HepG2 (cell line): ENCODE measurements around the gene FBXO7. TPM values are rescaled to one million over a fixed set of nuclear protein-coding genes. Genes with fewer than 3 reads are reported as not detected.
A peak's percentile ranks its signal among the peaks of the same experiment; 100 is the strongest.

Experiments
- ATF5 ChIP-seq: sonication (generic); formaldehyde crosslinking; IDR thresholded peaks from 2 replicates; pipeline ENCODE4 v1.4.0; 2020; ENCODE audit warnings: mild to moderate bottlenecking, low read depth, missing genetic modification reagents
- CCAR2 ChIP-seq: fragments of 200-400 bp; formaldehyde crosslinking; optimal IDR thresholded peaks from 2 replicates; pipeline ENCODE3; 2018; ENCODE audit warnings: low read depth, mild to moderate bottlenecking, low read length, moderate library complexity
- CEBPB ChIP-seq: IDR thresholded peaks from 2 replicates; pipeline ENCODE4 v1.6.1; 2011; ENCODE audit warnings: low read depth, low read length, improper control_type of control experiment, borderline replicate concordance
- CENPBD1 ChIP-seq: sonication (generic); formaldehyde crosslinking; IDR thresholded peaks from 2 replicates; pipeline ENCODE4 v1.8.0; 2022; ENCODE audit warnings: missing genetic modification reagents, low read depth, mild to moderate bottlenecking, borderline replicate concordance
- CREBL2 ChIP-seq: sonication (generic); formaldehyde crosslinking; IDR thresholded peaks from 2 replicates; pipeline ENCODE4 v1.8.1; 2023; ENCODE audit warnings: missing genetic modification reagents, mild to moderate bottlenecking, borderline replicate concordance
- FOXK2 ChIP-seq: fragments of 450-650 bp; IDR thresholded peaks from 2 replicates; pipeline ENCODE4 v1.6.1; 2016
- GABPB1 ChIP-seq: IDR thresholded peaks from 2 replicates; pipeline ENCODE4 v1.6.1; 2016; ENCODE audit warnings: mild to moderate bottlenecking, missing genetic modification reagents, moderate library complexity, missing compliant biosample characterization
- HDAC1 ChIP-seq: sonication (generic); formaldehyde crosslinking; IDR thresholded peaks from 2 replicates; pipeline ENCODE4 v1.5.1; 2020; ENCODE audit warnings: mild to moderate bottlenecking, missing genetic modification reagents
- MZF1 ChIP-seq: sonication (generic); formaldehyde crosslinking; IDR thresholded peaks from 2 replicates; pipeline ENCODE4 v1.8.1; 2023; ENCODE audit warnings: mild to moderate bottlenecking, missing genetic modification reagents, borderline replicate concordance
- REL ChIP-seq: sonication (generic); formaldehyde crosslinking; conservative IDR thresholded peaks from 2 replicates; pipeline ENCODE4 v1.8.0; 2022; ENCODE audit warnings: mild to moderate bottlenecking, missing genetic modification reagents, moderate library complexity
- TFDP2 ChIP-seq: sonication (generic); formaldehyde crosslinking; IDR thresholded peaks from 2 replicates; pipeline ENCODE4 v1.4.0; 2020; ENCODE audit warnings: missing genetic modification reagents
- TGIF2 ChIP-seq: IDR thresholded peaks from 2 replicates; pipeline ENCODE4 v1.6.1; 2016; ENCODE audit warnings: control low read depth, missing compliant biosample characterization
- THRA ChIP-seq: sonication (generic); formaldehyde crosslinking; IDR thresholded peaks from 2 replicates; pipeline ENCODE4 v1.4.0; 2020; ENCODE audit warnings: missing genetic modification reagents, borderline replicate concordance
- TOE1 ChIP-seq: sonication (generic); formaldehyde crosslinking; IDR thresholded peaks from 2 replicates; pipeline ENCODE4 v1.4.0; 2020; ENCODE audit warnings: mild to moderate bottlenecking, missing genetic modification reagents
- YEATS4 ChIP-seq: sonication (generic); formaldehyde crosslinking; IDR thresholded peaks from 2 replicates; pipeline ENCODE4 v1.4.0; 2020; ENCODE audit warnings: missing genetic modification reagents, borderline replicate concordance
- ZBTB44 ChIP-seq: sonication (generic); formaldehyde crosslinking; IDR thresholded peaks from 2 replicates; pipeline ENCODE4 v1.4.0; 2020; ENCODE audit warnings: missing genetic modification reagents
- ZNF24 ChIP-seq: fragments of 450-650 bp; IDR thresholded peaks from 2 replicates; pipeline ENCODE4 v1.6.1; 2017; ENCODE audit warnings: antibody characterized with exemption, mild to moderate bottlenecking
- ZNF430 ChIP-seq: sonication (generic); formaldehyde crosslinking; IDR thresholded peaks from 2 replicates; pipeline ENCODE4 v1.9.0; 2021; ENCODE audit warnings: mild to moderate bottlenecking, missing genetic modification reagents
- ZNF558 ChIP-seq: sonication (generic); formaldehyde crosslinking; IDR thresholded peaks from 2 replicates; pipeline ENCODE4 v1.9.0; 2022; ENCODE audit warnings: mild to moderate bottlenecking, missing genetic modification reagents, borderline replicate concordance
- ZNF672 ChIP-seq: sonication (generic); formaldehyde crosslinking; IDR thresholded peaks from 2 replicates; pipeline ENCODE4 v1.8.1; 2022; ENCODE audit warnings: missing genetic modification reagents
- ZNF83 ChIP-seq: sonication (generic); formaldehyde crosslinking; IDR thresholded peaks from 2 replicates; pipeline ENCODE4 v1.4.0; 2020; ENCODE audit warnings: missing genetic modification reagents, mild to moderate bottlenecking, borderline replicate concordance
- ZNF841 ChIP-seq: sonication (generic); formaldehyde crosslinking; IDR thresholded peaks from 2 replicates; pipeline ENCODE4 v1.8.1; 2023; ENCODE audit warnings: missing genetic modification reagents, borderline replicate concordance
- ZSCAN20 ChIP-seq: sonication (generic); formaldehyde crosslinking; IDR thresholded peaks from 2 replicates; pipeline ENCODE4 v1.4.0; 2020; ENCODE audit warnings: missing genetic modification reagents, mild to moderate bottlenecking, borderline replicate concordance
- polyA plus RNA-seq, 8 experiments: library from polyadenylated mRNA; depleted of rRNA in 3 of 8; stranded (reverse) in 7 of 8; unstranded in 1 of 8; fragments of >200 nt; fragmentation: Illumina TruSeq in 4 of 8; extraction: Trizol in 4 of 8; gene quantifications; 2 replicates each; pipeline versions ENCODE4 v1.2.1 to v1.2.3, GENCODE V29; 2011 to 2016; ENCODE audit warnings: low read depth in 4 of 8, missing spikeins in 1 of 8, mixed read lengths in 1 of 8; ENCODE audit not compliant: insufficient read depth in 1 of 8
- total RNA-seq, 5 experiments: library from RNA; depleted of rRNA; stranded (reverse); fragments of >200 nt; fragmentation: Illumina TruSeq; extraction: Trizol; gene quantifications; 2 replicates each; pipeline ENCODE4 v1.2.3, GENCODE V29; 2016; ENCODE audit warnings: low read depth in 1 of 5

The FBXO7 gene
- total and polyA plus RNA-seq, 2 of the 13 experiments (the other 11 are each of a cell fraction or from before 2014, with no cell fraction given): 105 to 172 TPM

GRCh38 chr22:32531931-32532819 lies 57.6 kb downstream of the FBXO7 start (continued):
- 0 out of 2 replicates have a peak, but pooled peaks have one; percentile 51 for TF ChIP-seq REL (CRISPR knock-in tag)
- TF ChIP-seq ZNF841: no peak
- TF ChIP-seq TFDP2 (CRISPR knock-in tag): peak; percentile 55; the same call in 1 of the 2 replicates
- peak; percentile 35; the same call in 1 of the 2 replicates for TF ChIP-seq ZNF83 (CRISPR knock-in tag)
- peak; percentile 76; the same call in 1 of the 2 replicates for TF ChIP-seq ZBTB44 (CRISPR knock-in tag)
- no peak; the same call in 1 of the 2 replicates for TF ChIP-seq CREBL2 (CRISPR knock-in tag)
- TF ChIP-seq YEATS4 (CRISPR knock-in tag): peak; percentile 55; the same call in 1 of the 2 replicates
- TF ChIP-seq CENPBD1 (CRISPR knock-in tag): no peak
- peak; percentile 67; the same call in 1 of the 2 replicates for TF ChIP-seq GABPB1 (CRISPR knock-in tag)
- TF ChIP-seq ZNF430: 0 out of 2 replicates have a peak, but pooled peaks have one; percentile 76
- TF ChIP-seq CEBPB: no peak
- no peak for TF ChIP-seq MZF1 (CRISPR knock-in tag)
- no peak for TF ChIP-seq ZNF672
- TF ChIP-seq ZNF558: 0 out of 2 replicates have a peak, but pooled peaks have one; percentile 67
- TF ChIP-seq HDAC1 (CRISPR knock-in tag): peak; percentile 35; the same call in 1 of the 2 replicates
- no peak for TF ChIP-seq FOXK2
- peak; percentile 85 for TF ChIP-seq TGIF2 (CRISPR knock-in tag)
- TF ChIP-seq ATF5 (CRISPR knock-in tag): no peak
- peak; percentile 85; the same call in 1 of the 2 replicates for TF ChIP-seq THRA
- TF ChIP-seq ZSCAN20 (CRISPR knock-in tag): no peak; the same call in 1 of the 2 replicates
- TF ChIP-seq ZNF24: no peak
- peak; percentile 2 for TF ChIP-seq CCAR2
- no peak for TF ChIP-seq TOE1 (CRISPR knock-in tag)
